ENCODE results near the gene RPS5.
"Not testable (repeated sequence)": the region's sequence is repeated elsewhere in the genome, so short reads cannot be mapped to it uniquely, and the experiment has no call there.

RPS5 gene

DNA sequence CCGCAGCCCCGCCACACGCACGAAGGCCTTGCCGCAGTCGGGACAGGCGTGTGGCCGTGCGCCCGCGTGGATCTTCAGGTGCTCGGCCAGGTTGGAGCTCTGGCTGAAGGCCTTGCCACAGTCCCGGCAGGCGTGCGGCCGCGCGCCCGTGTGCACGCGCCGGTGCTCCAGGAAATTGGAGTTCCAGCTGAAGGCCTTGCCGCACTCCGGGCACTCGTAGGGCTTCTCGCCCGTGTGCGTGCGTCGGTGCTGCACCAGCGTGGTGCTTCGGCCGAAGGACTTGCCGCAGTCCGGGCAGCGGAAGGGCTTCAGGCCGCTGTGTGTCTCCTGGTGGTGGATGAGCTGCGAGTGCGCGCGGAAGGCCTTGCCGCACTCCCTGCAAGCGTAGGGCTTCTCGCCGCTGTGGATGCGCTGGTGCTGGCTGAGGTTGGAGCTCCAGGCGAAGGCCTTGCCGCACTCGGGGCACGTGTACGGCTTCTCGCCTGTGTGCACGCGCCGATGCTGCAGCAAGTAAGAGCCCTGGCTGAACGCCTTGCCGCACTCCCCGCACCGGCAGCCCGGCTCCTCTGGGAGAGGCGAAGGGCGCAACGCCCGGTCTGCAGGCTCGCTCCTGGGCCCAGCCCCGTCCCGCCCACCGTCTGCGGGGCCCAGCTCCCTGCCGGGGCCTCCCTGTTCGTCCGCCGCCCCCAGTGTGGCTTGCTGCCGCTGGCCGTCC is 30.1 kb upstream of the RPS5 start:
- peak in 1 of 2 donors; percentile 2 for ATAC-seq

DNA sequence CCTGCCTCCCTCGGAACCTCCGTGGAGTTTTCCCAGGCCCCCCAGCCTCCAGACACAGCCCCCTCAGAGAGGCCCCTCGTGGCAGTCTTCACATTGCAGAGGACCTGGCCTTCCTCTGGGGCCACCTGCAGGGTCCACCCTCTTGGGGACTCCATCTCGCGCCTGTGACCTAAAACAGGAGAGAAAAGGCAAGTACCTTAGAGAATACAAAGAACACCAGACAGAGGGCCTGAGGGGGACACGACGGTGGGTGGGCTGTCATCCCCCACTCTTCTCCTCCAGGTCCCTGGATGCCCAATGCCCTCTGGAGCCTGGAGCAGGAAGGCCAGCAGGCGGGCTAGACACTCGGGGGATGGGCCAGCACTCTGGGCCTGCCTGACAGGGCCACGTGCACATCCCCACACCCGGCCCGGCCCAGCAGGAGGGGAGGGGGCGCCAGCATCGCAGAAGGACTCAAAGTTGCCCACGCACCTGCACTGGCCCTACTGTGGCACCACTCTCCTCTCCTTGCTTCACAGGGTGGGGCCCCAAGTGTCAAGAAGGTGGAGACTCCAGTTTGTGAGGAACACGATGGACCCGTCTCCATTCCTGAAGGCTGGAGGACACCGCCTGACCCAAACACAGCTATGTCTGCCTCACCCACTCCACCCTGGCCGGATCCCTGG is 29.5 kb upstream of the RPS5 start:
- ATAC-seq = no peak

DNA sequence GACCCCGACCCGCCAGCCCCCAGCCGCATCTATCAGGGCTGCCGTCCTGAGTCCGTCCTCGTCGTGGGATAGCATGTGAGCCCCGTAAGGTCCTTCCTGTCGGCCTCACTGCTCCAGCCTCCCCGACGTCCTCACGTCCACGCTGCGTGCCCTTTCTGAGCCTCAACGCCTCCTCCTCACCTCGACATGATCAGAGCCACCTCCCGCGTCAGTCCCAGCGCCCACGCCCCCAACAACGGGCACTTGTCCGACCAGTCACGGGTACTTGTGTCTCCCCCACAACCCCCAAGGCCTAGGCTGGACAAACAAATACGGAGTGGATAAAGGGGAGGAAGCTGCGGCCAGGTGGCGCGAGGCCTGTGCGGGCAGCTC is 25.2 kb upstream of the RPS5 start:
- peak; percentile 6 to 7 for ATAC-seq

DNA sequence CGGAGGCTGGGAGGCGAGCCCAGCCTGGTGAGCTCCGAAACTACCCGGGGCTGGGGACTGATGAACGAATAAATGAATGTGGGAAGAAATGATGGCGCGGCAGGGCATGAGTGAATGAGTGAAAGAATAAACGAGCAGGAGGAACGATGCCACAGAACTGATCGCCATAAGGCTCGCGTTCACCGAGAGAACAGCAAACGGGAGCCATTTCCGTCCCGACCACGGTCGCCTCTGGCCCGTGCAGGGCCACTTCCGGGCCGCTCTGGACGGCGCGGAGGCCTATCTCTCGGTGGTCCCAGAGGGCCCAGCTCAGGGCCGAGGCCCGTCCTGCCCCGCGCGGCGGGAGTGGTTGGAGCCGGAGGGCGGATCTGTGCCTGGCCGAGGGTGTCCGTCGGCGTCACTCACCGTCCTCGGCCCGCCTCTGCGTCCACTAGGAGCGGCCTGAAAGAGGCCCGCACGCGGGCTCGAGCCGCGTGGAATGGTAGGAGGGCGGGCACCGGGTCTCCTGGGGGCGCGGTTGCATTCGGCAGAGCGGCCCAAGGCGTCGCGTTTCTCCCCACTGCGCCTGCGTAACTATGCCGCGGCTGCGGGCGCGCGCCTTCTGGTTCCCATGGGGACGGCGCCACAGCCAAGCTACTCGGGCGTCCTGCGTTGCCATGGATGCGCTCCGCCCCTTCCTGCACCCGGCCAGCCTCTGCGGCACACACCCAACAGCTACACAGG is 24.6 kb upstream of the RPS5 start, which contains the start of gene ZNF497:
TSS of gene ZNF497 (minus strand) at position 480 of the 723 bp plus-strand sequence. CDS start 5,116 bp downstream, outside the sequence.
- ATAC-seq = peak; percentile 94 to 95

GRCh38 chr19:58364146-58364545 is 22.9 kb upstream of the RPS5 start:
- ATAC-seq = no peak

- ATAC-seq = no peak
Observed at GRCh38 chr19:58366585-58367430, 20.3 kb upstream of the RPS5 start.

- no peak for ATAC-seq
Observed at GRCh38 chr19:58367698-58368454, 19.2 kb upstream of the RPS5 start.

DNA sequence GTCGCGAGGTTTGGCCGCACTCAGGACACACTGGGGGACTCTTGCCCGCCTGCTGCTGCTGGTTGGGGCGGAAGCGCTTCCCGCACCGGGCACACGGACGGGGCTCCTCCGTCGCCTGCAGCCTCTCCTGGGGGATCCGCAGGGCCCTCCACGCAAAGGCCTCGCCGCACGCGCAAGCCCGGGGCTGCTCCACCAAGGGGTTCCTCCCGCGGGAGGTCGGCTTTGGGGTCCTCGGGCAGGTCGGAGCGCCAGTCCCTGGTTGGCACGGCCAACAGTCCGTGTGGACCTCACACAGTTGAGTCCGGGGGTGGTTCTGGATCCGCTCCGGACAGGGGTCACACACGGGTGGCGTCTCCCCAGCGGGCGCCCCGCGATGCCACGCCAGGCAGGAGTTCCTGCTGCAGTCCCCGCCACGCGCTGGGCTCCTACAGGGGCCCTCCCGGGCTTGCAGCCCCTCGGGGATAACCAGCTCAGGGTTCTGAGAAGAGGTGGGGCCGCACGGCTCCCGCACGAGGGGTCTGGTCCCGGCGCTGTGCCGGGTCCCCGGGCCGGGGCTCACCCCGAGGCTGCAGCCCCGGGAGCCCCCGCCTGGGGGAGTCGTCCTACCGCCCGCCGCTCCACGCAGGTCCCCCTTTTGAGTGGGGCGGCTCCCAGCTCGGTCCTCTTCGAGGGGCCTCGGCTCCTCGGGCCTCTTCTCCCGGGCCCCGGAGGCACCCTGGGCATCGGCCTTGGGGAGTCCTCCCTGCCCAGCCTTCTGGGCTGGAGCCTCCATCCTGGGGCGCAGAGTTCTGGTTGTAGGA is 18.3 kb upstream of the RPS5 start:
- no peak for ATAC-seq

GRCh38 chr19:58372311-58373133 is 14.5 kb upstream of the RPS5 start:
- ATAC-seq = no peak

- no peak for ATAC-seq
Observed at GRCh38 chr19:58374200-58374599, 12.9 kb upstream of the RPS5 start.

DNA sequence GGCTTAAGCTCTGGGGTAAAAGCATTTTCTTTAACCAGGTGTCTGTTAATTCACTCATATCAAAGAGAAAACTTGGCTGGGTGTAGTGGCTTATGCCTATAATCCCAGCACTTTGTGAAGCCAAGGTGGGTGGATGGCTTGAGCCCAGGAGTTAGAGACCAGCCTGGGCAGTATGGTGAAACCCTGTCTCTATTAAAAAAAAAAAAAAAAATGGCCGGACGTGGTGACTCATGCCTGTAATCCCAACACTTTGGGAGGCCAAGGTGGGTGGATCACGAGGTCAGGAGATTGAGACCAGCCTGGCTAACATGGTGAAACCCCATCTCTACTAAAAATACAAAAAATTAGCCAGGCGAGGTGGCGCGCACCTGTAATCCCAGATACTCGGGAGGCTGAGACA is 10.3 kb upstream of the RPS5 start:
- ATAC-seq = not testable (repeated sequence)

GRCh38 chr19:58379246-58379645 is 7.8 kb upstream of the RPS5 start:
- ATAC-seq = no peak

DNA sequence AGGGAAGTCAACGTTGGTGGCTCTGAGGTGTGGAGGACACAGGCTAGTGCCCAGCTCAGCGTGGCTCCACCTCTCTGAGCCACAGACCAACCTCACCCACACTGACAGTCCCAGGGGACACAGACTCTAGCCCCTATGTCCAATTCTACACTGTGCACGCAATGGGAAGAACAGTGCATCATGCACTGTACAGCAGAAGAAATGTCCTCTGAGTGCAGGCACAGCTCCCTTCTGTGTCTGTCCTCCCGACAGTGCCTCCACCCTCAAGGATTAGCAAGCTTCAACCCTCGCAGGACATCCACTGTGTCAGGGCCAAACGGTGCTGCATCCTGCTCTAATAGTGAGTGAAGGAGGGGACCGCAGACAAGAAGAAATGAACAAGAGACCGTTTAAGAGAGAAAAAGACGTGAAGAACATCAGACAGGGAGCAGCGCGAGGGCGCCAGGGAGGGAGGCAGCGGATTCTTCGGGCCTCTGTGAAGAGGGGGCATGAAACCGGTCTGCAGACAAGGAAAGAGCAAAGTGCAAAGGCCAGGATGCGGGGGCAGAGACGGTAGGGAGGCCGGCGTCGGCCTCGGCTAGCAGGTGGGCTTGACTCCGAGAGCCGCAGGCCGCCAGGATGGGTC is 6.9 kb upstream of the RPS5 start:
- ATAC-seq = no peak

DNA sequence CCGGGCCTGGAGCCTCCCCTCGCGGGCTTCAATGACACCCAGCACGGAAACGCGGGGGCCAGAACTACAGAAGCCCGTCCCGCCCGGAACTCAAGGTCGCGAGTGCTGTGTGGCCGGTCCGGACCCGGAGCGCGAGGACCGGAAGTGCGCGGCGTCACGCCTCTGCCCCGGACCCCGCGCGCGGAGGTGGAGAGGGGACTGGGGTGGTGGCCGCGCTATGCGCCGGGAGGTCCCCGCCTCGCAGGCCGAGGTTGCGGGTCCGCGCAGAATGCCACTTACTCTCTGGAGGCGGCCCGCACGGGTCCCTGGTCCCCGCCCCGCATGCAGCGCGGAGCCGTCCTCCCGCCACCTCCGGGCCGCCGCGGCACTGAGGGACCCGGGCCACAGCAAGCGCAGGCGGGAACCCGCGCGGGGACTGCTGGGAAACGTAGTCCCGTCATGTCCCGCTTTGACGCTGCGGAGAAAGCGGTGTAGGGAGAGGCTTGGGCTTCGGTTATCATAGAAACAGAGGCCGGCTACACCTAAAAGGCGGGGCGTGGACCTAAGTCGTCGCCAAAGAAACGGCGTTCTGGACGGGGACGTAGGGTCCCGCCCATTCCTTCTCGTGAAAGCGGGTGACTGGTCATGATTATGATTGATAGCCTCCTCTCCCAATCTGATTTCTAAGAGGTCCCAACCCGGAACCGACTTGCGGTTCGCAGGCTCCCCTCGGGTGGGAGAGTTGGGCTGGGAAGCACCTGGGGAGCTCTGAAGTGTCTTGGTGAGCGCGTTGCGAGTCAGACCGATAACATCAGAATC is 6.2 kb upstream of the RPS5 start, which contains the start of gene ZNF837:
TSS of gene ZNF837 (minus strand) at position 369 of the 798 bp plus-strand sequence. CDS start 11,698 bp downstream, outside the sequence.
- ATAC-seq = peak; percentile 86 to 88

GRCh38 chr19:58381460-58382212 is 5.4 kb upstream of the RPS5 start:
- no peak for ATAC-seq

DNA sequence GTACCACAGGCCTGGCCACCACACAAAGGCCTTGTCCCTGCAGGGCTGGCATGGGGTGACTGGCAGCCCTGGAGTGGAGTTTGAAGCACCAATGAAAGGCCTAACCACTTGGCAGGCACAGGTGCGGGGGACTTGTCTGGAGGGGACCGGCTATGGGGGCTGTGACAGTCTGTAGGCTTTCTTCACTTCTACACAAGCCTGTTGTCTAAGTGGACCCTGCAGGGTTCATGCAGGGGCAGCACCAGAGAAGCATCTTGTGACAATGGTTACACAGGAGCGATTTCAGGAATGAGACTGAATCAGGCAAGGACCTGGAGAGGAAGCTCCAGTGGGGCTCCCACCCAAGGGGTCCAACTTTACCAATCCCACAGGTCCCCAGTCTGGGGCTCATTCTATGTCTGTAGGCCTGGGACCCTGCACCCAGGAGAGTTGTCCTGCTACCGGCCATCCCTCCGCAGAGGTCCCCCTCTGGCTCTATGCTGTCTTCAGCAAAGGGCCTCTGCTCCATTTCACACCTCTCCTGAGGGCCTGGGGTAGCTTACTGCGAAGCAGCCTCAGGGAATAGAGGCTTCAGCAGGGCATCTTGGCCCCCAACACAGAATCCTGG is 4.0 kb upstream of the RPS5 start:
- ATAC-seq = no peak

DNA sequence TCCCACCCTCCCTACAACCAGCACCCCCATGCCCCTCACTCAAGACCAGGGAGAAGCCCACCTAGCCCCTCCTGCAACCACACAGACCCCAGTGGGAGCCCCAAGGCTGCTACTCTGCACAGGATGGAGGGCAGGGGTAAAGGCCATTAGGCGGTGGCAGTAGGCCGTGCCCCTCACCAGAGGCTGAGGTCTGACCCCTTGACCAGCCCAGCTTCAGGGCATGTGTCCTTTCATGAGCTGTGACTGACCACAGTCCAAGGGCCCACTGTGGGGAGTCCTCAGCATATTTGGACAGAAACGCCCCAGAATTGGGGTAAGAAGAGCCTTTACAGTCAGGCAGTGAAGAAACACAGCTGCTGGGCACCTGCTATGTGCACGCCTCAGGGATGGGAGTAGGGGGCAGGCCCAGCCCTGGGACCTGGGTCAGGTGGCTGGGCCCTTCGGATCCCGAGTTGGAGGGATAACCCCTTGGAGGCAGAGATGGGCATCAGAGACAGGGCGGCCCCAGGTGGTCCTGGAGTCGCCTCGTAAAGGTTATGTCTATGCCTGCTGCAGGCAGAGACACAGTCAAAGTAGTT is 1.7 kb upstream of the RPS5 start:
- ATAC-seq = no peak

Measured in activated CD4-positive, CD25-positive, alpha-beta regulatory T cell treated with anti-CD3 and anti-CD28 coated beads, Interleukin-2, amount 50 U/mL, for 24 hours (primary cell).